Activated naive CD8-positive, alpha-beta T cell treated with anti-CD3 and anti-CD28 coated beads, Interleukin-2, amount 10 ng/mL, durations not matched to agents 7 days and 5 days (primary cell): Measurements from ENCODE around the gene GABRA4. TPM values are rescaled to one million over a fixed set of nuclear protein-coding genes. Genes with fewer than 3 reads are reported as not detected.

Experiments used
- ATAC-seq: fragments of 150-1000 bp; cut with Tn5 transposase; one replicate; pipeline ENCODE4 v1.10.0; 2021; ENCODE audit warnings: low read depth, moderate library complexity
- POLR2A ChIA-PET: fragments of 350-600 bp; sonication (Branson Sonifier 250); formaldehyde crosslinking; loops from one replicate; lab custom pipeline; 2021; ENCODE audit warnings: antibody characterized with exemption; lab: Charles Lee
- DNase-seq: peaks from one replicate; pipeline ENCODE4 v3.0.0; 2021
- H3K27ac Mint-ChIP-seq: one replicate; pipeline ENCODE4 v1.8.0; 2022; ENCODE audit warnings: mild to moderate bottlenecking, mixed read lengths
- H3K27me3 Mint-ChIP-seq: one replicate; pipeline ENCODE4 v1.8.0; 2022; ENCODE audit warnings: mild to moderate bottlenecking, moderate library complexity, mixed read lengths
- H3K36me3 Mint-ChIP-seq: one replicate; pipeline ENCODE4 v1.8.0; 2021; ENCODE audit warnings: mild to moderate bottlenecking, mixed read lengths
- H3K4me1 Mint-ChIP-seq: one replicate; pipeline ENCODE4 v1.8.0; 2021; ENCODE audit warnings: mixed read lengths
- H3K4me3 Mint-ChIP-seq: one replicate; pipeline ENCODE4 v1.8.0; 2022; ENCODE audit warnings: mild to moderate bottlenecking, moderate library complexity, mixed read lengths
- H3K9me3 Mint-ChIP-seq: one replicate; pipeline ENCODE4 v1.8.0; 2021; ENCODE audit warnings: mixed read lengths
- total RNA-seq, 2 experiments: library from RNA; stranded (reverse); gene quantifications; one replicate each; pipeline ENCODE4 v1.2.3, GENCODE V29; 2021

Gene GABRA4
- total RNA-seq, 2 experiments from 2014 or later, result not detected

DNA sequence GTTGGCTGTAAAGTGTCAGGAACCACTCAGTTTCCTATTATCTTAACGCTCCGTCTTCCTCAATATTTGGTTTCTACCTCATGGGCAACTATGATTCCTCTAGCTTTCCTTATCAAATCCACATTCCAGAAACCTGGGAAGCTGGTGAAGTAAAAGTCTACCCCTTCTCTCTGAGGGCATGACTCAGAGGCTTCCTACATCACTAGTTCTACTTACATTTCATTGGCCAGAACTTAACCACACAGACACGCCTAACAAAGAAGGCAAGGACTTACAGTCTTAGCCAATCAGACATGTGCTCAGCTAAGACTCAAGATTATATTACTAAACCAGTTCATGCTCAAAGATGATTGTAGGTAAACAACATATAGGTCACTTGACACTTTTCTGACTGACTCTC is 114.7 kb downstream of the GABRA4 start:
- DNase-seq, result no peak
- no peaks in the 10 kb centered on the region for H3K27me3 Mint-ChIP-seq
- no peaks in the 10 kb centered on the region for H3K4me1 Mint-ChIP-seq
- no peak overlapping the region for H3K27ac Mint-ChIP-seq
- POLR2A ChIA-PET, result no interaction called here
- no peak overlapping the region for H3K4me3 Mint-ChIP-seq
- H3K9me3 Mint-ChIP-seq, result peaks cover 1% of the 10 kb centered on the region
- no peaks in the 10 kb centered on the region for H3K36me3 Mint-ChIP-seq
- ATAC-seq, result no peak

GRCh38 chr4:46874811-46875210 is 118.6 kb downstream of the GABRA4 start:
- no peaks in the 10 kb centered on the region for H3K36me3 Mint-ChIP-seq

GRCh38 chr4:46870411-46870810 is 123.0 kb downstream of the GABRA4 start:
- Mint-ChIP-seq H3K4me1 (no peaks in the 10 kb centered on the region), H3K27me3 (no peaks in the 10 kb centered on the region), H3K4me3 (no peak overlapping the region), H3K36me3 (no peaks in the 10 kb centered on the region), H3K27ac (no peak overlapping the region), H3K9me3 (no peaks in the 10 kb centered on the region)
- no peak for ATAC-seq
- POLR2A ChIA-PET, result no interaction called here
- DNase-seq, result no peak

More at GRCh38 chr4:46874811-46875210, 118.6 kb downstream of the GABRA4 start:
- no peak overlapping the region for H3K27ac Mint-ChIP-seq
- POLR2A ChIA-PET, result no interaction called here
- H3K4me1 Mint-ChIP-seq, result no peaks in the 10 kb centered on the region
- H3K4me3 Mint-ChIP-seq, result no peak overlapping the region
- no peaks in the 10 kb centered on the region for H3K27me3 Mint-ChIP-seq
- no peak for DNase-seq
- peaks cover 1% of the 10 kb centered on the region for H3K9me3 Mint-ChIP-seq
- no peak for ATAC-seq

Other genes starting within 250 kb of the GABRA4 start
- not detected for gene COX7B2, start 84.3 kb downstream of the GABRA4 start, total RNA-seq
- not detected for gene GABRB1, start 38.0 kb upstream of the GABRA4 start, total RNA-seq